GM12878 (cell line): ENCODE measurements around the gene NUDT13. TPM values are rescaled to one million over a fixed set of nuclear protein-coding genes. Genes with fewer than 3 reads are reported as not detected.

Experiments
- ASH2L ChIP-seq: fragments of 300-600, 200-600 bp; sonication (generic); IDR thresholded peaks from 2 replicates; pipeline ENCODE4 v1.6.1; 2017; ENCODE audit warnings: low read depth, mild to moderate bottlenecking, borderline replicate concordance
- CHD1 ChIP-seq: IDR thresholded peaks from 2 replicates; pipeline ENCODE4 v1.6.1; 2012; ENCODE audit warnings: low read depth, low read length, improper control_type of control experiment
- CHD4 ChIP-seq: fragments of 200-600 bp; sonication (generic); IDR thresholded peaks from 2 replicates; pipeline ENCODE4 v1.6.1; 2016; ENCODE audit warnings: mild to moderate bottlenecking
- EP300 ChIP-seq, 2 experiments: fragments of 150-350 bp in 1 of 2; IDR thresholded peaks; 2 replicates each; pipeline ENCODE4 v1.6.1; 2011 to 2012; ENCODE audit warnings: low read depth in 2 of 2, low read length in 2 of 2, borderline replicate concordance in 1 of 2, improper control_type of control experiment in 1 of 2, inconsistent platforms in 1 of 2; ENCODE audit not compliant: control insufficient read depth in 1 of 2
- FOS ChIP-seq: IDR thresholded peaks from 3 replicates; pipeline ENCODE4 v1.6.1; 2011; ENCODE audit warnings: borderline replicate concordance; ENCODE audit not compliant: insufficient read length; ENCODE audit errors: extremely low read depth
- MTA2 ChIP-seq: fragments of 450-650 bp; IDR thresholded peaks from 2 replicates; pipeline ENCODE4 v1.6.1; 2016; ENCODE audit warnings: low read depth, mild to moderate bottlenecking, moderate library complexity
- RB1 ChIP-seq: fragments of 450-650 bp; formaldehyde crosslinking; IDR thresholded peaks from 2 replicates; pipeline ENCODE4 v1.6.1; 2017; ENCODE audit warnings: mild to moderate bottlenecking, borderline replicate concordance
- RUNX3 ChIP-seq: IDR thresholded peaks from 2 replicates; pipeline ENCODE4 v1.6.1; 2012; ENCODE audit warnings: low read length, inconsistent platforms
- SMAD1 ChIP-seq: fragments of 450-650 bp; IDR thresholded peaks from 2 replicates; pipeline ENCODE4 v1.6.1; 2018; ENCODE audit warnings: mild to moderate bottlenecking, low read depth; ENCODE audit not compliant: partially characterized antibody
- WRNIP1 ChIP-seq: IDR thresholded peaks from 2 replicates; pipeline ENCODE4 v1.6.1; 2011; ENCODE audit warnings: low read depth, low read length, improper control_type of control experiment, borderline replicate concordance
- ZBED1 ChIP-seq: IDR thresholded peaks from 2 replicates; pipeline ENCODE4 v1.6.1; 2016; ENCODE audit warnings: borderline replicate concordance
- polyA plus RNA-seq, 11 experiments: library from polyadenylated mRNA; depleted of rRNA in 4 of 11; unstranded in 6 of 11; stranded (reverse) in 5 of 11; fragments of >200 nt; fragmentation: Nextera tagmentation in 4 of 11; fragmentation: Illumina TruSeq in 1 of 11; extraction: Ambion mirVana in 4 of 11; extraction: Trizol in 1 of 11; gene quantifications; 1 replicate in 1 of 11; 2 replicates in 10 of 11; pipeline versions ENCODE4 v1.2.1 to v1.2.3, GENCODE V29; 2011 to 2016; ENCODE audit warnings: inconsistent platforms in 2 of 11, missing spikeins in 2 of 11, low read depth in 1 of 11
- total RNA-seq, 4 experiments: library from RNA; depleted of rRNA in 3 of 4; stranded (reverse); fragments of >200 nt in 3 of 4; fragmentation: Illumina TruSeq in 1 of 4; extraction: Trizol in 1 of 4; gene quantifications; 2 replicates each; pipeline versions ENCODE4 v1.2.1 to v1.2.3, GENCODE V29; 2013 to 2021
- TF ChIP-seq, protein P1 (sequence below): IDR thresholded peaks from 2 replicates; pipeline ENCODE4 v1.6.1; 2012; ENCODE audit warnings: improper control_type of control experiment, low read depth, low read length; ENCODE audit not compliant: insufficient replicate concordance
- TF ChIP-seq, protein P2 (sequence below): fragments of 450-650 bp; IDR thresholded peaks from 2 replicates; pipeline ENCODE4 v1.6.1; 2014; ENCODE audit warnings: mild to moderate bottlenecking
- TF ChIP-seq, protein P3 (sequence below): fragments of 450-650 bp; IDR thresholded peaks from 2 replicates; pipeline ENCODE4 v1.6.1; 2017; ENCODE audit warnings: mild to moderate bottlenecking, low read depth, inconsistent platforms; ENCODE audit not compliant: poor library complexity, severe bottlenecking

NUDT13 gene
- total and polyA plus RNA-seq, 10 of the 15 experiments (the other 5 are each of a cell fraction or from before 2014, with no cell fraction given), result 0.72 to 6.1 (median 1.9) TPM

DNA sequence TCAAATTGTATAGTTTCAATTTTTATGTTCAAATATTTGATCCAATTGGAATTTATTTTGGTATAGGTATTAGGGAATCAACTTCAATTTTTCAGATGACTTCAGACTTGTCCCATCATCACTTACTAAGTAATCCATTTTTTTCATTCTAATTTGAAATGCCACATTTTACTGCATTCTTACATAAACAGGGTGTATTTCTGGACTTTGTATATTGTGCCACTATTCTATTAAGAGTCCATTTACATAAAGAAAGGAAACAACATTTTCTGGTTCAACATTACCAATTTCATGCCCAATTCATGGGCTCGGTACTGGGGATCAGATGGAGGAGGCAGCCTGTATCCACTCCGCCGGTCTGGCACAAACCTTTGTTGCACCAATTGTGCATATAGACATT is 41.8 kb downstream of the NUDT13 start (continued):
- TF ChIP-seq, protein P1, sequence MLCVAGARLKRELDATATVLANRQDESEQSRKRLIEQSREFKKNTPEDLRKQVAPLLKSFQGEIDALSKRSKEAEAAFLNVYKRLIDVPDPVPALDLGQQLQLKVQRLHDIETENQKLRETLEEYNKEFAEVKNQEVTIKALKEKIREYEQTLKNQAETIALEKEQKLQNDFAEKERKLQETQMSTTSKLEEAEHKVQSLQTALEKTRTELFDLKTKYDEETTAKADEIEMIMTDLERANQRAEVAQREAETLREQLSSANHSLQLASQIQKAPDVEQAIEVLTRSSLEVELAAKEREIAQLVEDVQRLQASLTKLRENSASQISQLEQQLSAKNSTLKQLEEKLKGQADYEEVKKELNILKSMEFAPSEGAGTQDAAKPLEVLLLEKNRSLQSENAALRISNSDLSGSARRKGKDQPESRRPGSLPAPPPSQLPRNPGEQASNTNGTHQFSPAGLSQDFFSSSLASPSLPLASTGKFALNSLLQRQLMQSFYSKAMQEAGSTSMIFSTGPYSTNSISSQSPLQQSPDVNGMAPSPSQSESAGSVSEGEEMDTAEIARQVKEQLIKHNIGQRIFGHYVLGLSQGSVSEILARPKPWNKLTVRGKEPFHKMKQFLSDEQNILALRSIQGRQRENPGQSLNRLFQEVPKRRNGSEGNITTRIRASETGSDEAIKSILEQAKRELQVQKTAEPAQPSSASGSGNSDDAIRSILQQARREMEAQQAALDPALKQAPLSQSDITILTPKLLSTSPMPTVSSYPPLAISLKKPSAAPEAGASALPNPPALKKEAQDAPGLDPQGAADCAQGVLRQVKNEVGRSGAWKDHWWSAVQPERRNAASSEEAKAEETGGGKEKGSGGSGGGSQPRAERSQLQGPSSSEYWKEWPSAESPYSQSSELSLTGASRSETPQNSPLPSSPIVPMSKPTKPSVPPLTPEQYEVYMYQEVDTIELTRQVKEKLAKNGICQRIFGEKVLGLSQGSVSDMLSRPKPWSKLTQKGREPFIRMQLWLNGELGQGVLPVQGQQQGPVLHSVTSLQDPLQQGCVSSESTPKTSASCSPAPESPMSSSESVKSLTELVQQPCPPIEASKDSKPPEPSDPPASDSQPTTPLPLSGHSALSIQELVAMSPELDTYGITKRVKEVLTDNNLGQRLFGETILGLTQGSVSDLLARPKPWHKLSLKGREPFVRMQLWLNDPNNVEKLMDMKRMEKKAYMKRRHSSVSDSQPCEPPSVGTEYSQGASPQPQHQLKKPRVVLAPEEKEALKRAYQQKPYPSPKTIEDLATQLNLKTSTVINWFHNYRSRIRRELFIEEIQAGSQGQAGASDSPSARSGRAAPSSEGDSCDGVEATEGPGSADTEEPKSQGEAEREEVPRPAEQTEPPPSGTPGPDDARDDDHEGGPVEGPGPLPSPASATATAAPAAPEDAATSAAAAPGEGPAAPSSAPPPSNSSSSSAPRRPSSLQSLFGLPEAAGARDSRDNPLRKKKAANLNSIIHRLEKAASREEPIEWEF, result no peak
- TF ChIP-seq EP300 (IDR thresholded peaks at IDR 0.05; ENCODE audit: borderline replicate concordance in 1 of 2, control insufficient read depth in 1 of 2, low read depth in 2 of 2, low read length in 2 of 2) (no peak), CHD4 (no peak), RUNX3 (no peak), RB1 (no peak), FOS (no peak), MTA2 (no peak), WRNIP1 (no peak), SMAD1 (no peak), ZBED1 (no peak), CHD1 (no peak), ASH2L (no peak)
- TF ChIP-seq, protein P2, sequence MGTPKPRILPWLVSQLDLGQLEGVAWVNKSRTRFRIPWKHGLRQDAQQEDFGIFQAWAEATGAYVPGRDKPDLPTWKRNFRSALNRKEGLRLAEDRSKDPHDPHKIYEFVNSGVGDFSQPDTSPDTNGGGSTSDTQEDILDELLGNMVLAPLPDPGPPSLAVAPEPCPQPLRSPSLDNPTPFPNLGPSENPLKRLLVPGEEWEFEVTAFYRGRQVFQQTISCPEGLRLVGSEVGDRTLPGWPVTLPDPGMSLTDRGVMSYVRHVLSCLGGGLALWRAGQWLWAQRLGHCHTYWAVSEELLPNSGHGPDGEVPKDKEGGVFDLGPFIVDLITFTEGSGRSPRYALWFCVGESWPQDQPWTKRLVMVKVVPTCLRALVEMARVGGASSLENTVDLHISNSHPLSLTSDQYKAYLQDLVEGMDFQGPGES, result no peak
- TF ChIP-seq, protein P3, sequence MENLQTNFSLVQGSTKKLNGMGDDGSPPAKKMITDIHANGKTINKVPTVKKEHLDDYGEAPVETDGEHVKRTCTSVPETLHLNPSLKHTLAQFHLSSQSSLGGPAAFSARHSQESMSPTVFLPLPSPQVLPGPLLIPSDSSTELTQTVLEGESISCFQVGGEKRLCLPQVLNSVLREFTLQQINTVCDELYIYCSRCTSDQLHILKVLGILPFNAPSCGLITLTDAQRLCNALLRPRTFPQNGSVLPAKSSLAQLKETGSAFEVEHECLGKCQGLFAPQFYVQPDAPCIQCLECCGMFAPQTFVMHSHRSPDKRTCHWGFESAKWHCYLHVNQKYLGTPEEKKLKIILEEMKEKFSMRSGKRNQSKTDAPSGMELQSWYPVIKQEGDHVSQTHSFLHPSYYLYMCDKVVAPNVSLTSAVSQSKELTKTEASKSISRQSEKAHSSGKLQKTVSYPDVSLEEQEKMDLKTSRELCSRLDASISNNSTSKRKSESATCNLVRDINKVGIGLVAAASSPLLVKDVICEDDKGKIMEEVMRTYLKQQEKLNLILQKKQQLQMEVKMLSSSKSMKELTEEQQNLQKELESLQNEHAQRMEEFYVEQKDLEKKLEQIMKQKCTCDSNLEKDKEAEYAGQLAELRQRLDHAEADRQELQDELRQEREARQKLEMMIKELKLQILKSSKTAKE, result no peak
